ENCODE results near the gene SKAP1.

The SKAP1 gene

DNA sequence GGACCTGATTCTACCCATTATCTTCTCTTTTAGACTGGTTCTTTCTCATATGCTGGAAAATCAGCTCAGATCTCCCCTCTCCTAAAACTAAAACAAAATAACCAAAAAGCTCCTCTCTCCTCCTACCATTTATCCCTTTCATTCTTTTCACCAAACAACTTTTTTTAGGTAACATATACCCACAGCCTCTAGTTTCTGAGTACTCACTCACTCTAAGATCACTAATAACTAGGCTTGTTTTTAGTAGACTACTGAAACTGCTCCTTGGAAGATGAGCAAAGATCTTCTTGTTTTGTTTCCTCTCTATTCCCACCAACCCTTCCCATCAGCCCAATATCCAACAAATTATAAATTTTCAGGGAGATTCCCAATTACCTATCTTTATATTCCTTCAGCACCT, 129.0 kb downstream of the SKAP1 start:
- no peak overlapping the region for H4K91ac ChIP-seq (ENCODE audit: low read depth, low read length, poor library complexity)
- H3K4me1 ChIP-seq (ENCODE audit: control insufficient read depth in 2 of 2, insufficient read depth in 1 of 2, low read depth in 1 of 2, low read length in 2 of 2), result no peaks in the 10 kb centered on the region
- no peak overlapping the region for H2BK15ac ChIP-seq (ENCODE audit: low read length)
- H2BK5ac ChIP-seq (ENCODE audit: low read length), result no peak overlapping the region
- H4K8ac ChIP-seq (ENCODE audit: low read depth, low read length), result no peak overlapping the region
- H2BK12ac ChIP-seq (ENCODE audit: low read length), result no peak overlapping the region
- H3K79me1 ChIP-seq (ENCODE audit: low read depth, low read length), result no peaks in the 10 kb centered on the region
- no peak overlapping the region for H3K23ac ChIP-seq (ENCODE audit: low read depth, low read length, poor library complexity)
- no peak overlapping the region for H3K4me3 ChIP-seq (ENCODE audit: low read length in 2 of 2)
- H3K4ac ChIP-seq (ENCODE audit: low read length), result no peak overlapping the region
- no peak overlapping the region for H2AK5ac ChIP-seq (ENCODE audit: low read depth, low read length)
- no peak overlapping the region for H3K18ac ChIP-seq (ENCODE audit: low read length)
- H3K36me3 ChIP-seq (replicated peaks in 1 of 2; ENCODE audit: control insufficient read depth in 2 of 2, insufficient read depth in 2 of 2, low read length in 2 of 2), result no peaks in the 10 kb centered on the region
- no peak overlapping the region for H2AFZ ChIP-seq (ENCODE audit: low read length)
- no peak overlapping the region for H3K27ac ChIP-seq (replicated peaks; ENCODE audit: low read length)
- H3K27me3 ChIP-seq (ENCODE audit: control insufficient read depth in 3 of 3, insufficient read depth in 3 of 3, low read depth in 1 of 3, low read length in 3 of 3), result peaks cover 0 to 9% (median 3%) of the 10 kb centered on the region in 3 experiments
- H3K9me3 ChIP-seq (replicated peaks in 1 of 2; ENCODE audit: control insufficient read depth in 2 of 2, insufficient read depth in 1 of 2, low read depth in 1 of 2, low read length in 2 of 2), result no peaks in the 10 kb centered on the region
- H3K9ac ChIP-seq (ENCODE audit: low read depth, low read length, poor library complexity), result no peak overlapping the region
- H3K14ac ChIP-seq (ENCODE audit: low read length), result no peak overlapping the region
- no peak overlapping the region for H3K4me2 ChIP-seq (ENCODE audit: insufficient read depth, low read length, poor library complexity, severe bottlenecking)
- DNase-seq (ENCODE audit: low spot score), result no peak
- no peak overlapping the region for H2BK120ac ChIP-seq (ENCODE audit: low read depth, low read length)

DNA sequence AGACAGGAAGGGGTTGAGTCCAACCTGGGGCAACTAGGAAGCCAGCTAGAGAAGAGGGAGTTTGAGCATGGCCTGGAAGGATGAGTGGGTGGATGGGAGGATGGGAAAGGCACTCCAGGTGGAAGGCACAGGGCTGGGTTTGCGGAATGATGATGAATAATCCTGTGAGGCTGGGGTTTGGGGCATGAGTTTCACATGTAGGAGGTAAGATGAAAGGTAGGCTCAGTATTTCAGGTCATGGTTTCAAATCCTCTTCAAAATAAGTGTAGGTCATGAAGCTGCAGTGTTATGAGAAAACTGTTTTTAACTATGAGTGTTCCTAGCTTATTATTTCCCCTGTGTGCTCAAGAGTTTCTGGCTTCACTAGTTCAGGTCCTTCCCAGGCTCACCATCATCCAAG, 130.3 kb downstream of the SKAP1 start:
- no peak overlapping the region for H4K8ac ChIP-seq (ENCODE audit: low read depth, low read length)
- no peaks in the 10 kb centered on the region for H3K4me1 ChIP-seq (ENCODE audit: control insufficient read depth in 2 of 2, insufficient read depth in 1 of 2, low read depth in 1 of 2, low read length in 2 of 2)
- no peak for DNase-seq (ENCODE audit: low spot score)
- no peak overlapping the region for H2AFZ ChIP-seq (ENCODE audit: low read length)
- H3K14ac ChIP-seq (ENCODE audit: low read length), result no peak overlapping the region
- no peak overlapping the region for H3K4ac ChIP-seq (ENCODE audit: low read length)
- H2AK5ac ChIP-seq (ENCODE audit: low read depth, low read length), result no peak overlapping the region
- no peaks in the 10 kb centered on the region for H3K36me3 ChIP-seq (replicated peaks in 1 of 2; ENCODE audit: control insufficient read depth in 2 of 2, insufficient read depth in 2 of 2, low read length in 2 of 2)
- H4K91ac ChIP-seq (ENCODE audit: low read depth, low read length, poor library complexity), result no peak overlapping the region
- H3K9me3 ChIP-seq (replicated peaks in 1 of 2; ENCODE audit: control insufficient read depth in 2 of 2, insufficient read depth in 1 of 2, low read depth in 1 of 2, low read length in 2 of 2), result no peaks in the 10 kb centered on the region
- no peak overlapping the region for H3K27ac ChIP-seq (replicated peaks; ENCODE audit: low read length)
- H3K23ac ChIP-seq (ENCODE audit: low read depth, low read length, poor library complexity), result no peak overlapping the region
- no peak overlapping the region for H3K4me2 ChIP-seq (ENCODE audit: insufficient read depth, low read length, poor library complexity, severe bottlenecking)
- no peak overlapping the region for H3K9ac ChIP-seq (ENCODE audit: low read depth, low read length, poor library complexity)
- no peak overlapping the region for H2BK120ac ChIP-seq (ENCODE audit: low read depth, low read length)
- H3K27me3 ChIP-seq (ENCODE audit: control insufficient read depth in 3 of 3, insufficient read depth in 3 of 3, low read depth in 1 of 3, low read length in 3 of 3), result peaks cover 0 to 17% (median 0%) of the 10 kb centered on the region in 3 experiments
- H3K79me1 ChIP-seq (ENCODE audit: low read depth, low read length), result no peaks in the 10 kb centered on the region
- no peak overlapping the region for H2BK15ac ChIP-seq (ENCODE audit: low read length)
- H3K4me3 ChIP-seq (ENCODE audit: low read length in 2 of 2), result no peak overlapping the region
- no peak overlapping the region for H2BK5ac ChIP-seq (ENCODE audit: low read length)
- H2BK12ac ChIP-seq (ENCODE audit: low read length), result no peak overlapping the region
- no peak overlapping the region for H3K18ac ChIP-seq (ENCODE audit: low read length)
- no CpG with 5 or more reads among the region's 1 CpG for WGBS, 2 donors (ENCODE audit: extremely low coverage in 2 of 2, insufficient read length in 2 of 2, insufficient replicate concordance in 1 of 2)

DNA sequence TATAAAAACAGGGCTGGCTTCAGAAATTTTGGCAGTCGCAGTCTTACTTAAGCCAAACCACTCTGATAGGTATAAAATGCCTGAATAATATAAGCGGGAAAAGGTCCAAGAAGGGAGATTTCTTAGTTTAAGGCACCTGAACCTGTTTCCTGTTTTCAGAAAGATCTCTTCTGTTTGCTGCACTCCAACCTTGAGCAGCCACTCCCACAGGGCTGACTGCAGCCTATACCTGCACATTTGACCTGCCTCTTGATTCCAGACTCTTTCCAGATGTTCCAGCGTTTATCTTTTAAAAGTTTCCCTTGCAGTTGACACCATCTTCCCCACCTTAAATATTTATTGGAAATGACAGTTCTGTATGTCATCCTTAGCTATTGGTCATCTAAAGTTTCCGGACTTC, 132.2 kb downstream of the SKAP1 start:
- Histone ChIP-seq H3K4me1 (ENCODE audit: control insufficient read depth in 2 of 2, insufficient read depth in 1 of 2, low read depth in 1 of 2, low read length in 2 of 2) (no peaks in the 10 kb centered on the region), H3K14ac (ENCODE audit: low read length) (no peak overlapping the region), H3K4ac (ENCODE audit: low read length) (no peak overlapping the region), H3K36me3 (replicated peaks in 1 of 2; ENCODE audit: control insufficient read depth in 2 of 2, insufficient read depth in 2 of 2, low read length in 2 of 2) (no peaks in the 10 kb centered on the region), H3K9me3 (replicated peaks in 1 of 2; ENCODE audit: control insufficient read depth in 2 of 2, insufficient read depth in 1 of 2, low read depth in 1 of 2, low read length in 2 of 2) (no peaks in the 10 kb centered on the region), H2AK5ac (ENCODE audit: low read depth, low read length) (no peak overlapping the region), H3K27ac (replicated peaks; ENCODE audit: low read length) (no peak overlapping the region), H2BK15ac (ENCODE audit: low read length) (no peak overlapping the region), H3K79me1 (ENCODE audit: low read depth, low read length) (no peaks in the 10 kb centered on the region), H3K23ac (ENCODE audit: low read depth, low read length, poor library complexity) (no peak overlapping the region), H4K8ac (ENCODE audit: low read depth, low read length) (no peak overlapping the region), H3K4me3 (ENCODE audit: low read length in 2 of 2) (no peak overlapping the region), H2BK120ac (ENCODE audit: low read depth, low read length) (no peak overlapping the region), H3K4me2 (ENCODE audit: insufficient read depth, low read length, poor library complexity, severe bottlenecking) (no peak overlapping the region), H4K91ac (ENCODE audit: low read depth, low read length, poor library complexity) (no peak overlapping the region), H2BK12ac (ENCODE audit: low read length) (no peak overlapping the region), H2AFZ (ENCODE audit: low read length) (no peak overlapping the region), H3K18ac (ENCODE audit: low read length) (no peak overlapping the region), H2BK5ac (ENCODE audit: low read length) (no peak overlapping the region), H3K27me3 (ENCODE audit: control insufficient read depth in 3 of 3, insufficient read depth in 3 of 3, low read depth in 1 of 3, low read length in 3 of 3) (peaks cover 0 to 36% (median 0%) of the 10 kb centered on the region in 3 experiments), H3K9ac (ENCODE audit: low read depth, low read length, poor library complexity) (no peak overlapping the region)
- WGBS, 2 donors (ENCODE audit: extremely low coverage in 2 of 2, insufficient read length in 2 of 2, insufficient replicate concordance in 1 of 2), result no CpG with 5 or more reads among the region's 4 CpGs
- no peak for DNase-seq (ENCODE audit: low spot score)

DNA sequence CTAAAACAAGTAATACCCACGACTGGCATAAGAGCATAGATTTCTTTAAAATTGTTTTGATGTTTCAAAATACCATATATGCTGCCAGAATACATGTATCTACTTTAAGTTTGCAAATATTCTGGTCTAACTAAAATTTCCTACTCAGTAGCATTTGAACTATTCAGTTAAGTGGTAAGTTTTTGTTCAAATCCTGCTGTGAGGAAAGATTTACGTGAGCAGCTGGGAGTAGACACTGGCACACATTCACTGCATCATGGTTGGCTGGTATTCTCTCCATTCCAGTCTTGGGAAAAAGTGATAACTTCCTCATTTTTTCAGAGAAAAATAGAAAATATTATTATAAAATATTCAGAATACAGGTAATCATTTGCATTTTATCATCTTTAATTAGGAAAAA, 133.6 kb downstream of the SKAP1 start:
- no peak overlapping the region for H2BK5ac ChIP-seq (ENCODE audit: low read length)
- H3K23ac ChIP-seq (ENCODE audit: low read depth, low read length, poor library complexity), result no peak overlapping the region
- H3K36me3 ChIP-seq (replicated peaks in 1 of 2; ENCODE audit: control insufficient read depth in 2 of 2, insufficient read depth in 2 of 2, low read length in 2 of 2), result no peaks in the 10 kb centered on the region
- no peak overlapping the region for H3K4me3 ChIP-seq (ENCODE audit: low read length in 2 of 2)
- H2BK120ac ChIP-seq (ENCODE audit: low read depth, low read length), result no peak overlapping the region
- H3K27ac ChIP-seq (replicated peaks; ENCODE audit: low read length), result no peak overlapping the region
- H3K18ac ChIP-seq (ENCODE audit: low read length), result no peak overlapping the region
- H3K27me3 ChIP-seq (ENCODE audit: control insufficient read depth in 3 of 3, insufficient read depth in 3 of 3, low read depth in 1 of 3, low read length in 3 of 3), result peaks cover 0 to 41% (median 0%) of the 10 kb centered on the region in 3 experiments
- H3K4me1 ChIP-seq (ENCODE audit: control insufficient read depth in 2 of 2, insufficient read depth in 1 of 2, low read depth in 1 of 2, low read length in 2 of 2), result no peaks in the 10 kb centered on the region
- no peak overlapping the region for H3K14ac ChIP-seq (ENCODE audit: low read length)
- H3K79me1 ChIP-seq (ENCODE audit: low read depth, low read length), result no peaks in the 10 kb centered on the region
- H2AK5ac ChIP-seq (ENCODE audit: low read depth, low read length), result no peak overlapping the region
- WGBS, 2 donors (ENCODE audit: extremely low coverage in 2 of 2, insufficient read length in 2 of 2, insufficient replicate concordance in 1 of 2), result no CpG with 5 or more reads among the region's 2 CpGs
- DNase-seq (ENCODE audit: low spot score), result no peak
- H2BK15ac ChIP-seq (ENCODE audit: low read length), result no peak overlapping the region
- no peak overlapping the region for H2BK12ac ChIP-seq (ENCODE audit: low read length)
- H3K9ac ChIP-seq (ENCODE audit: low read depth, low read length, poor library complexity), result no peak overlapping the region
- H2AFZ ChIP-seq (ENCODE audit: low read length), result no peak overlapping the region
- H4K8ac ChIP-seq (ENCODE audit: low read depth, low read length), result no peak overlapping the region
- H3K4me2 ChIP-seq (ENCODE audit: insufficient read depth, low read length, poor library complexity, severe bottlenecking), result no peak overlapping the region
- no peak overlapping the region for H3K4ac ChIP-seq (ENCODE audit: low read length)
- H4K91ac ChIP-seq (ENCODE audit: low read depth, low read length, poor library complexity), result no peak overlapping the region
- no peaks in the 10 kb centered on the region for H3K9me3 ChIP-seq (replicated peaks in 1 of 2; ENCODE audit: control insufficient read depth in 2 of 2, insufficient read depth in 1 of 2, low read depth in 1 of 2, low read length in 2 of 2)
